Activated gamma-delta T cell treated with anti-CD3 and anti-CD28 coated beads, Interleukin-2, amount 50 U/mL, for 16 hours (primary cell): Measurements from ENCODE around the gene TMEM9B.
"Not testable (repeated sequence)": the region's sequence is repeated elsewhere in the genome, so short reads cannot be mapped to it uniquely, and the experiment has no call there.

Source experiments
- DNase-seq: peaks from one replicate; pipeline ENCODE4 v3.0.0-alpha.2; 2020; ENCODE audit warnings: low read depth

Gene TMEM9B

GRCh38 chr11:8964324-8965320 is at the start of gene TMEM9B:
Gene TMEM9B, minus strand, starts transcription at chr11:8964442. Its CDS starts 129 bp downstream, at chr11:8964313.
- peak; percentile 63 for DNase-seq

GRCh38 chr11:9013373-9013772 is 49.1 kb upstream of the TMEM9B start:
- no peak for DNase-seq

- not testable (repeated sequence) for DNase-seq
Measured at GRCh38 chr11:9009538-9009937, 45.3 kb upstream of the TMEM9B start.

GRCh38 chr11:9008661-9009060 is 44.4 kb upstream of the TMEM9B start:
- no peak for DNase-seq

GRCh38 chr11:9008011-9008550 is 43.8 kb upstream of the TMEM9B start:
- DNase-seq, result no peak

- no peak for DNase-seq
Measured at GRCh38 chr11:9005087-9005486, 40.8 kb upstream of the TMEM9B start.

- no peak for DNase-seq
Measured at GRCh38 chr11:9004183-9004926, 40.1 kb upstream of the TMEM9B start.

- peak; percentile 56 for DNase-seq
Measured at GRCh38 chr11:9003573-9004182, 39.4 kb upstream of the TMEM9B start, which contains the start of gene NRIP3. Gene NRIP3, minus strand, starts transcription at chr11:9004001. Its CDS starts 66 bp downstream, at chr11:9003935.

GRCh38 chr11:9002920-9003572 is 38.8 kb upstream of the TMEM9B start:
- DNase-seq, result no peak

- no peak for DNase-seq
Measured at GRCh38 chr11:9001736-9002135, 37.5 kb upstream of the TMEM9B start.

- no peak for DNase-seq
Measured at GRCh38 chr11:8998017-8998416, 33.8 kb upstream of the TMEM9B start.

- DNase-seq, result no peak
Measured at GRCh38 chr11:8997451-8997850, 33.2 kb upstream of the TMEM9B start.

- no peak for DNase-seq
Measured at GRCh38 chr11:8989453-8989852, 25.2 kb upstream of the TMEM9B start.

GRCh38 chr11:8988329-8989234 is 24.3 kb upstream of the TMEM9B start:
- DNase-seq, result no peak

GRCh38 chr11:8987446-8987845 is 23.2 kb upstream of the TMEM9B start:
- DNase-seq, result no peak

- DNase-seq, result not testable (repeated sequence)
Measured at GRCh38 chr11:8986772-8987171, 22.5 kb upstream of the TMEM9B start.

- DNase-seq, result no peak
Measured at GRCh38 chr11:8985462-8985861, 21.2 kb upstream of the TMEM9B start.

- no peak for DNase-seq
Measured at GRCh38 chr11:8983552-8983951, 19.3 kb upstream of the TMEM9B start.

- DNase-seq, result no peak
Measured at GRCh38 chr11:8980485-8980884, 16.2 kb upstream of the TMEM9B start.

- not testable (repeated sequence) for DNase-seq
Measured at GRCh38 chr11:8979365-8979764, 15.1 kb upstream of the TMEM9B start.
